Ramos (cell line): ENCODE measurements around the gene TRIP6.

Source experiments
- in situ Hi-C: fragments of 300-500 bp; cut with MboI; formaldehyde crosslinking; loops from one replicate; pipeline ENCODE4 v1.14.3; 2022; ENCODE audit warnings: low sequenced_read_pairs; ENCODE audit not compliant: unreplicated experiment

TRIP6 gene

GRCh38 chr7:100837099-100837836 is 29.9 kb upstream of the TRIP6 start:
- in situ Hi-C loops, result no loop called here

- in situ Hi-C loops, result no loop called here
Measured at GRCh38 chr7:100839361-100839760, 27.8 kb upstream of the TRIP6 start.

- in situ Hi-C loops, result no loop called here
Measured at GRCh38 chr7:100840470-100841100, 26.6 kb upstream of the TRIP6 start.

- in situ Hi-C loops, result no loop called here
Measured at GRCh38 chr7:100847360-100847759, 19.8 kb upstream of the TRIP6 start.

- in situ Hi-C loops, result loop anchor here (10.0 to 25.0 kb wide), 2 partner anchors 147 to 1610 kb away; partner anchors contain the start of genes ALKBH4, LRWD1 and POP7
Measured at GRCh38 chr7:100852048-100852872, 14.9 kb upstream of the TRIP6 start, which contains the start of gene SLC12A9. Gene SLC12A9, plus strand, starts transcription at chr7:100852713. Its CDS starts 1,485 bp downstream, at chr7:100854198.

GRCh38 chr7:100854146-100854895 is 12.9 kb upstream of the TRIP6 start:
- in situ Hi-C loops, result loop anchor here (10.0 to 25.0 kb wide), 2 partner anchors 150 to 1608 kb away; partner anchors contain the start of genes ALKBH4, LRWD1 and POP7

- in situ Hi-C loops, result loop anchor here (10.0 to 25.0 kb wide), 2 partner anchors 150 to 1607 kb away; partner anchors contain the start of genes ALKBH4, LRWD1 and POP7
Measured at GRCh38 chr7:100854899-100855298, 12.3 kb upstream of the TRIP6 start.

GRCh38 chr7:100855515-100855914 is 11.7 kb upstream of the TRIP6 start:
- in situ Hi-C loops, result loop anchor here (10.0 to 25.0 kb wide), 2 partner anchors 151 to 1607 kb away; partner anchors contain the start of genes ALKBH4, LRWD1 and POP7

GRCh38 chr7:100856871-100857282 is 10.3 kb upstream of the TRIP6 start:
- in situ Hi-C loops, result loop anchor here (10.0 to 25.0 kb wide), 2 partner anchors 152 to 1605 kb away; partner anchors contain the start of genes ALKBH4, LRWD1 and POP7

GRCh38 chr7:100859856-100860255 is 7.3 kb upstream of the TRIP6 start:
- in situ Hi-C loops, result loop anchor here (10.0 to 25.0 kb wide), 2 partner anchors 155 to 1602 kb away; partner anchors contain the start of genes ALKBH4, LRWD1 and POP7

- in situ Hi-C loops, result loop anchor here (25.0 kb wide), 1 partner anchor 1601 kb away; the partner anchor contains the start of genes ALKBH4 and LRWD1
Measured at GRCh38 chr7:100860702-100861615, 6.2 kb upstream of the TRIP6 start.

GRCh38 chr7:100861616-100861985 is 5.6 kb upstream of the TRIP6 start:
- in situ Hi-C loops, result loop anchor here (25.0 kb wide), 1 partner anchor 1601 kb away; the partner anchor contains the start of genes ALKBH4 and LRWD1

GRCh38 chr7:100863406-100863950 is 3.7 kb upstream of the TRIP6 start:
- in situ Hi-C loops, result loop anchor here (25.0 kb wide), 1 partner anchor 1599 kb away; the partner anchor contains the start of genes ALKBH4 and LRWD1

GRCh38 chr7:100864263-100864845 is 2.8 kb upstream of the TRIP6 start:
- in situ Hi-C loops, result loop anchor here (25.0 kb wide), 1 partner anchor 1598 kb away; the partner anchor contains the start of genes ALKBH4 and LRWD1

- in situ Hi-C loops, result loop anchor here (25.0 kb wide), 1 partner anchor 1597 kb away; the partner anchor contains the start of genes ALKBH4 and LRWD1
Measured at GRCh38 chr7:100865372-100865911, 1.7 kb upstream of the TRIP6 start.

GRCh38 chr7:100865938-100866728 is 1.1 kb upstream of the TRIP6 start:
- in situ Hi-C loops, result loop anchor here (25.0 kb wide), 1 partner anchor 1596 kb away; the partner anchor contains the start of genes ALKBH4 and LRWD1
